Ecto neural progenitor cell (in vitro differentiated cells): ENCODE data around the gene CD276.
"Not testable (repeated sequence)": the region's sequence is repeated elsewhere in the genome, so short reads cannot be mapped to it uniquely, and the experiment has no call there.

Source experiments
- DNase-seq: peaks from one replicate; pipeline ENCODE4 v3.0.0-alpha.2; 2018; ENCODE audit warnings: low spot score

The CD276 gene

GRCh38 chr15:73683777-73684580 is at the start of gene CD276:
Gene CD276, plus strand, starts transcription at chr15:73684383. Its CDS starts 15,257 bp downstream, at chr15:73699640.
- peak; percentile 89 for DNase-seq

GRCh38 chr15:73637527-73637926 is 46.7 kb upstream of the CD276 start:
- no peak for DNase-seq

DNA sequence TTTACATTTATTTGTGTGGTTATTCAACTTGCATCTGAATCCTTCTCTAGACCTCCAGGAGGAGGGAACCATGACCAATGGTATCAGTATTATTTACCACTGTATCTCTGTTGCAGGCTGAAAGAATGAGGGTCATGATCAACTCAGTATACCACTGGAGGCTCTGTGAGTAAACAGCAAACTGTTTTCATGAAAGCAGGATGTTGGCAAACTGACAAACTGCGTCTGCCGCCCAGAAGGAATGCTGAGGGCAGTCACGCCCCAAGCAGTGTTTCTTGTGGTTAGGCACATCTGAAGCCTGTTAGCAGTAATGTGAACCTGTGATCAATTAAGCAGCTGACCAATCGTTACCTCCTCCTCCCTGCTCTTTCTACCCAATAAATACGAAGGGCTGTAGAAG is 44.7 kb upstream of the CD276 start:
- DNase-seq = not testable (repeated sequence)

GRCh38 chr15:73647259-73648013 is 36.7 kb upstream of the CD276 start:
- no peak for DNase-seq

- no peak for DNase-seq
Observed at GRCh38 chr15:73648014-73648295, 36.2 kb upstream of the CD276 start.

DNA sequence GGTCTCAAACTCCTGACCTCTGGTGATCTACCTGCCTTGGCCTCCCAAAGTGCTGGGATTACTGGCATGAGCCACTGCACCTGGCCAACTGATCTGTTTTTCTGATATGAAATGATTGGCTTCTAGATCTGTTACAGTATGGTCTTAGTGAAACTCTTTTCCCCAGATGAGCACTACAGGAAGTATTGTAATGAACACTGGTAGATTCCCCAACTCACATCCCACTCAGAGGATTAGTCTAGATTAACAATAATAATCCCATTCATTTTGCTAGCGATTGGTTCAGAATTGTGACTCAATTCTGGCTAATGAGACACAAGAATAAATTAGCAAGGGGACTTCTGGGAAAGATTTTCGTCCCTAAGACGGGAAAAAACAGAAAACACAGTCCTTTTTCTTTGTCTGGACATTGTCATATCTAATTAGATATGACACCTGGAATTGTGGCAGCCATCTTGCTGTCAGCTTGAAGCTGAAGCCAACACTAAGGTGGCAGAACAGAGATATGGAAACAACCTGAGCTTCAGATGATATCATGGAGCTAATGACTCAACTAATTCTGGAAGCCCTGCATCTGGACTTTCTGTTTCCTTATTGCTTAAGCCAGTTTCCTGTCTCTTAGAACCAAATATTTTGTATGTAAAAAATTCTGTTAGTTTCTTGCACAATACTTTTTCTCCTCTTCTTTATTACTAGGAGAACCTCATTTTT is 33.6 kb upstream of the CD276 start:
- no peak for DNase-seq

DNA sequence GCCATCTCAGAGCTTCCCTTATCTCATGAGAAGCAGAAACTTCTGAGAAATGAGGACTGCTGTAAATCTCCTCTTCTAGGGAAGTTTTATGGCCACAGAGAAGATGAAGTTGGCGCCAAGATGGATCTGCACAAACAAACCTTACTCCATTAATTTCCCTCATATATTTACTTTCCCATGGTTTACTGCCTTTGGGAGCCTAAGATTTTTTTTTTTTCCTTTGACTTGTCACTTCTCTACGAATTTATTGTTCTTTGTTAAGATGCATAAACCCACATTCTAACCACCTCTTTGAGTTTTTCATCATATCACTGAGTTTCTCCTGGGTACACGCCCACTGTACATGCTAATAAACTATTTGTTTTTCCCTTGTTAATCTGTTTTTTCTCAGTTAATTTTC is 29.5 kb upstream of the CD276 start:
- DNase-seq = no peak

- DNase-seq = no peak
Observed at GRCh38 chr15:73655724-73656123, 28.5 kb upstream of the CD276 start.

DNA sequence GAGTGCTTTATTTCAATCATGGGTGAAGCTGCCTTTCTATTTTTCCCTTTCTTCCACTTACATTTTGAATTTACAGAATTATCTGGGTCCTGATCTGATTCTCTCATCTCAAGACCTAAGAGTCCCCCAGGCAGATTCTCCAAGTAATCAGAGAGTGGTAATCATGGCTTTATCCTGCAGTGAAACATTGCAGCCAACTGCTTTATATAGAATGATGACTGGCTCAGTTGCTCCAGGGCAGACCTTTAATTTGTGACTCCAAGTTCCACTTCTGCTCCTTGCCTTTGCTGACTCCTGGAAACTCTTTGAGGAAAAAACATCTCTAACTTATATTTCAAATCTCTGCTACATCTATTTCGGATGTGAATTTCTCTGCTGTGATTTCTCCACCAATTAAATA is 25.5 kb upstream of the CD276 start:
- no peak for DNase-seq

- DNase-seq = no peak
Observed at GRCh38 chr15:73660455-73660854, 23.7 kb upstream of the CD276 start.

- DNase-seq = no peak
Observed at GRCh38 chr15:73674587-73674986, 9.6 kb upstream of the CD276 start.

- no peak for DNase-seq
Observed at GRCh38 chr15:73677146-73677607, 7.0 kb upstream of the CD276 start.

DNA sequence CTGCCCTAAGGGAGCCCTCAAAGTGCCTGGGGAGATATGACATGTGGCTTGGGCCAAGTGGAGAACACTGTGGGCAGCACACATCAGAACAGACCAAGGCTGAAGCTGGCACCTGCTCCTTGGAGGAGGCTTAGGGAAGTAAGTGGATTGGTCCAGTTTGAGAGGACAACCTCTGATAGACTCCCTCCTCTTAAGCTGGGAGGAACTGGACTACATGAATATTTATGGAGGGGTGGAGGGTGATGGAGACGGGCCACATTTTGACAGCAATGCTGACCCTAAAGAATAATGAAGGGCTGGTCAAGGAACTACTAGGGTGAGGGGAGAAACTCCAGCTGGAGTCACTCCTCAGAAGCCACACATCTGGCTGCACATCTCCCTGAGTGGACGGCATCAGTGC is 6.5 kb upstream of the CD276 start:
- DNase-seq = no peak

DNA sequence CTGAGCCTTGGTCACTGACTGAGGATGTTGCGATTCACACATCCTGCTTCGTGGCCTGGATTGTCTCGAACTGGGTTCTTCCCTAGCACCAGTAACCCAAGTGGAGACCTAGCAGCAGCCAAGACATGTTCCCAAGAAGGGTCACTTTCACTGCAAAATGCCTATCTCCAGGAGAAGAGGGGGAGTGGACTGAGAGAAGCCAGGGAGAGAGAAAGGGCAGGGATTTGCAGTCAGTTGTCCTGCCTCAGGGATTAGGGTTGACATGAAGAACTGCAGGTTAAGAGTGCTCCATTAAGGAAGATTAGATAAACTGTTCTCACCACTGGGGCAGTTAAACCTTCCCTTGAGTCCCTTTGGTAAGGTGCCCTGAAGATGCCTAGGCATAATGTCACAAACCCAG is 5.7 kb upstream of the CD276 start:
- no peak for DNase-seq

DNA sequence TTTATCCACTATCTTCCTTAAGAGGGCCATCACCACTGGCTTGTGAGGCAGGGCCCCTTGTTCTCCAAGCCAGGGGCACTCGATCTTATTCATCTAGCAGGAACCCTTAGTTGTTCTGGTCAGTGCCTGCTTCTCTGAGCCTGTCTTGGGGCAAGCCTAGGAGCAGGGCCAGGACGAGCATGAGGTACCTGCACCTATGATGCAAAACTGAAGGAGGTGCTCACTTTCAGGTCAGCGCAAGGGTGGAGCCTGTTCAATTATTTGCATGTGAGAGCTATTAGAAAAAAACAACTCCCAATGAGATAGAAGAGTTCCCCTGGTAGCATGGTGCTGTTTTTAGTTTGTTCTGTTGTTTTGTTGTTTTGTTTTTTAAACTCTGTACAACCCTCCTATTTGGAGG is 5.0 kb upstream of the CD276 start:
- DNase-seq = no peak

GRCh38 chr15:73679964-73680363 is 4.2 kb upstream of the CD276 start:
- DNase-seq = no peak

DNA sequence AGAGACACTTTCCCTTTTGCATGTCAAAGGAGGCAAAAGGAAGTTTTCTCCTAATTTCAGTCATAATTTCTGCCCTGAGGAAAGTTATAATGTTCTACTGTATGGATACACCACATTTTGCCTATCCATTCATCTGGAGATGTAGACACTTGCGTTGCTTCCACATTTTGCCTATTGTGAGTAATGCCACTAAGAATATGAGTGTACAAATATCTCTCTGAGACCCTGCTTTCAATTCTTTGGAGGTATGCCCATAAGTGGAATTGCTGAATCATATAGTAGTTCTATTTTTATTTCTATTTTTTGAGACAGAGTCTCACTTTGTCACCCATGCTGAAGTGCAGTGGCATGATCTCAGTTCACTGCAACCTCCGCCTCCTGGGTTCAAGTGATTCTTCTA is 3.6 kb upstream of the CD276 start:
- no peak for DNase-seq

GRCh38 chr15:73681063-73681462 is 3.1 kb upstream of the CD276 start:
- DNase-seq = no peak

DNA sequence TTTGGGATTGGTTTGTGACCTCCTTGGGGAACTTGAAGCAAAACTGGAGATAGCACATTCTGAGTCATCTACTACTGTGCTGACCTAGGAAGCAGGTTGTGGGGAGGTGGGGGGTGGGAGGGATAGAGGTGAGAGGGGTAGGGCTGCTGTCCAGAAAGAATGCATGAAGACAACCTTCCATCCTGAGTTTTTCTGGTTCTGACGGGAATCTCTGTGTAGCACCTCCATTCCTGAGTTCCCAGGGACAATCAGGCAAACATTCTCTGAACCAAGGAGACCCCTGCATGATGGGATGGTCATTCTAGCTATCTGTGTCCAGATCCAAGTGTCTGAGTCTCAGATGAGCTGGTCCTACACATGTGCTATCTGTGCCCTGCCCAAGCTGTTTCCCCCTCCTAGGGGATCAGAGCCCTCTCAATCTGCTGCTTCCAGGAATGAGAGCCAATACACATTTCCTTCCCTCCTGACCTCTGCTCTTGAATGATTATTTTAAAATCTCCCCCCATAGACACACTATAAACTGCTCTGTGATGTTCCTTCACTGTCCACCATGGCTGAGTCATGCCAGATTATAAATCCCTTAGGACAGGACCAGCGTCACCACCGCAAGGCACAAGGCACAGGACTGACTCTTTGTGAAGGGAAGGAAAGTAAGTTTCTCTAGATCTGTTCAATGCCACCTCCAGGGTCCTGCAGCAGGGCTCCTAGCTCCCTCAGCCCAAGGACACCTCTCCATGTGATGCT is 2.2 kb upstream of the CD276 start:
- DNase-seq = no peak

GRCh38 chr15:73682600-73683090 is 1.5 kb upstream of the CD276 start:
- no peak for DNase-seq

- no peak for DNase-seq
Observed at GRCh38 chr15:73683257-73683776, 866 bp upstream of the CD276 start.
